ENCODE results near the gene CAMK2D. TPM values are rescaled to one million over a fixed set of nuclear protein-coding genes. Genes with fewer than 3 reads are reported as not detected.

CAMK2D gene
- total and polyA plus RNA-seq, 2 experiments from 2014 or later: 4.9 to 14.6 TPM

DNA sequence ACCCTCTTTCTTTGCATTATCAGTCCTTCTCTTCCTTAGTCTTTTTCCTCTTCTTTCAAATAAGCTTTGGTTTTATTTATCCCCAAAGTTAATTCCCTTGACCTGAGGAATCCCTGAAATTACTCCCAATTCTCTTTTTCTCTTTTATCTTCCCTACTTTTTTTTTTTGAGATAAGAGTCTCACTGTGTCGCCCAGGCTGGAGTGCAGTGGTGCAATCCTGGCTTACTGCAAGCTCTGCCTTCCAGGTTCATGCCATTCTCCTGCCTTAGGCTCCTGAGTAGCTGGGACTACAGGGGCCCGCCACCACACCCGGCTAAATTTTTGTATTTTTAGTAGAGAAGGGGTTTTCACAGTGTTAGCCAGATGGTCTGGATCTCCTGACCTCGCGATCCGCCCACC lies 17.8 kb downstream of the CAMK2D start (continued):
- TF ChIP-seq, protein P1, sequence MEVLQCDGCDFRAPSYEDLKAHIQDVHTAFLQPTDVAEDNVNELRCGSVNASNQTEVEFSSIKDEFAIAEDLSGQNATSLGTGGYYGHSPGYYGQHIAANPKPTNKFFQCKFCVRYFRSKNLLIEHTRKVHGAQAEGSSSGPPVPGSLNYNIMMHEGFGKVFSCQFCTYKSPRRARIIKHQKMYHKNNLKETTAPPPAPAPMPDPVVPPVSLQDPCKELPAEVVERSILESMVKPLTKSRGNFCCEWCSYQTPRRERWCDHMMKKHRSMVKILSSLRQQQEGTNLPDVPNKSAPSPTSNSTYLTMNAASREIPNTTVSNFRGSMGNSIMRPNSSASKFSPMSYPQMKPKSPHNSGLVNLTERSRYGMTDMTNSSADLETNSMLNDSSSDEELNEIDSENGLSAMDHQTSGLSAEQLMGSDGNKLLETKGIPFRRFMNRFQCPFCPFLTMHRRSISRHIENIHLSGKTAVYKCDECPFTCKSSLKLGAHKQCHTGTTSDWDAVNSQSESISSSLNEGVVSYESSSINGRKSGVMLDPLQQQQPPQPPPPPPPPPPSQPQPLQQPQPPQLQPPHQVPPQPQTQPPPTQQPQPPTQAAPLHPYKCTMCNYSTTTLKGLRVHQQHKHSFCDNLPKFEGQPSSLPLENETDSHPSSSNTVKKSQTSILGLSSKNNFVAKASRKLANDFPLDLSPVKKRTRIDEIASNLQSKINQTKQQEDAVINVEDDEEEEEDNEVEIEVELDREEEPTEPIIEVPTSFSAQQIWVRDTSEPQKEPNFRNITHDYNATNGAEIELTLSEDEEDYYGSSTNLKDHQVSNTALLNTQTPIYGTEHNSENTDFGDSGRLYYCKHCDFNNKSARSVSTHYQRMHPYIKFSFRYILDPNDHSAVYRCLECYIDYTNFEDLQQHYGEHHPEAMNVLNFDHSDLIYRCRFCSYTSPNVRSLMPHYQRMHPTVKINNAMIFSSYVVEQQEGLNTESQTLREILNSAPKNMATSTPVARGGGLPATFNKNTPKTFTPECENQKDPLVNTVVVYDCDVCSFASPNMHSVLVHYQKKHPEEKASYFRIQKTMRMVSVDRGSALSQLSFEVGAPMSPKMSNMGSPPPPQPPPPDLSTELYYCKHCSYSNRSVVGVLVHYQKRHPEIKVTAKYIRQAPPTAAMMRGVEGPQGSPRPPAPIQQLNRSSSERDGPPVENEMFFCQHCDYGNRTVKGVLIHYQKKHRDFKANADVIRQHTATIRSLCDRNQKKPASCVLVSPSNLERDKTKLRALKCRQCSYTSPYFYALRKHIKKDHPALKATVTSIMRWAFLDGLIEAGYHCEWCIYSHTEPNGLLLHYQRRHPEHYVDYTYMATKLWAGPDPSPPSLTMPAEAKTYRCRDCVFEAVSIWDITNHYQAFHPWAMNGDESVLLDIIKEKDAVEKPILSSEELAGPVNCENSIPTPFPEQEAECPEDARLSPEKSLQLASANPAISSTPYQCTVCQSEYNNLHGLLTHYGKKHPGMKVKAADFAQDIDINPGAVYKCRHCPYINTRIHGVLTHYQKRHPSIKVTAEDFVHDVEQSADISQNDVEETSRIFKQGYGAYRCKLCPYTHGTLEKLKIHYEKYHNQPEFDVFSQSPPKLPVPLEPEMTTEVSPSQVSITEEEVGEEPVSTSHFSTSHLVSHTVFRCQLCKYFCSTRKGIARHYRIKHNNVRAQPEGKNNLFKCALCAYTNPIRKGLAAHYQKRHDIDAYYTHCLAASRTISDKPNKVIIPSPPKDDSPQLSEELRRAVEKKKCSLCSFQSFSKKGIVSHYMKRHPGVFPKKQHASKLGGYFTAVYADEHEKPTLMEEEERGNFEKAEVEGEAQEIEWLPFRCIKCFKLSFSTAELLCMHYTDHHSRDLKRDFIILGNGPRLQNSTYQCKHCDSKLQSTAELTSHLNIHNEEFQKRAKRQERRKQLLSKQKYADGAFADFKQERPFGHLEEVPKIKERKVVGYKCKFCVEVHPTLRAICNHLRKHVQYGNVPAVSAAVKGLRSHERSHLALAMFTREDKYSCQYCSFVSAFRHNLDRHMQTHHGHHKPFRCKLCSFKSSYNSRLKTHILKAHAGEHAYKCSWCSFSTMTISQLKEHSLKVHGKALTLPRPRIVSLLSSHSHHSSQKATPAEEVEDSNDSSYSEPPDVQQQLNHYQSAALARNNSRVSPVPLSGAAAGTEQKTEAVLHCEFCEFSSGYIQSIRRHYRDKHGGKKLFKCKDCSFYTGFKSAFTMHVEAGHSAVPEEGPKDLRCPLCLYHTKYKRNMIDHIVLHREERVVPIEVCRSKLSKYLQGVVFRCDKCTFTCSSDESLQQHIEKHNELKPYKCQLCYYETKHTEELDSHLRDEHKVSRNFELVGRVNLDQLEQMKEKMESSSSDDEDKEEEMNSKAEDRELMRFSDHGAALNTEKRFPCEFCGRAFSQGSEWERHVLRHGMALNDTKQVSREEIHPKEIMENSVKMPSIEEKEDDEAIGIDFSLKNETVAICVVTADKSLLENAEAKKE (CRISPR knock-in tag; IDR thresholded peaks at IDR 0.05): no peak
- TF ChIP-seq ZNF114 (CRISPR knock-in tag; IDR thresholded peaks at IDR 0.05): no peak
- TF ChIP-seq, protein P2, sequence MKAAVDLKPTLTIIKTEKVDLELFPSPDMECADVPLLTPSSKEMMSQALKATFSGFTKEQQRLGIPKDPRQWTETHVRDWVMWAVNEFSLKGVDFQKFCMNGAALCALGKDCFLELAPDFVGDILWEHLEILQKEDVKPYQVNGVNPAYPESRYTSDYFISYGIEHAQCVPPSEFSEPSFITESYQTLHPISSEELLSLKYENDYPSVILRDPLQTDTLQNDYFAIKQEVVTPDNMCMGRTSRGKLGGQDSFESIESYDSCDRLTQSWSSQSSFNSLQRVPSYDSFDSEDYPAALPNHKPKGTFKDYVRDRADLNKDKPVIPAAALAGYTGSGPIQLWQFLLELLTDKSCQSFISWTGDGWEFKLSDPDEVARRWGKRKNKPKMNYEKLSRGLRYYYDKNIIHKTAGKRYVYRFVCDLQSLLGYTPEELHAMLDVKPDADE (IDR thresholded peaks at IDR 0.05): no peak

DNA sequence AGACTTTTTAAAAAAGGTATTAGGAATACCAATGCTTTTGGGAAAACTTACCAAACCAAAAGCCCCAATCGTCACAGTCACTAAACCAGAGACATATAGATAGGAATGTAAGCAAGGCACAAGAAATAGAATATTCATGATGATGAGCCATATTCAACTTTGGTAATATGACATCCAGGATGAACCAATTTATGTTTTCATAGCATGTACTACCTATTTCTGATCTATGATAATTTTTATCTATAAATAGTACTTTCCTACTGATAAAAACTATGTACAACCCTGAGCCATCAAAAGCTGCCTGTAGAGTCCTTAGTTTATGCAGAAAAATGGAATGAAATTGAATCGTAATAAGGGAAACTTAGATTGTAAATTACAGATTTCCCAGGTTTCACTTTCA lies 18.9 kb downstream of the CAMK2D start:
- H3K9me3 Mint-ChIP-seq: no peaks in the 10 kb centered on the region
- H3K27ac Mint-ChIP-seq: no peak overlapping the region
- Histone ChIP-seq H3K4me2 (no peak overlapping the region), H3K9me2 (ENCODE audit: insufficient read depth) (no peaks in the 10 kb centered on the region), H3F3A (replicated peaks; ENCODE audit: low read depth) (no peaks in the 10 kb centered on the region), H3K27ac (ENCODE audit: low read depth) (no peak overlapping the region), H3K36me3 (ENCODE audit: insufficient read depth) (no peaks in the 10 kb centered on the region), H2AFZ (no peak overlapping the region), H3K27me3 (ENCODE audit: insufficient read depth) (no peaks in the 10 kb centered on the region), H3K79me2 (replicated peaks; ENCODE audit: insufficient read depth) (no peaks in the 10 kb centered on the region), H3K4me1 (ENCODE audit: insufficient read depth) (peaks cover 16% of the 10 kb centered on the region), H4K20me1 (replicated peaks; ENCODE audit: insufficient read depth) (no peaks in the 10 kb centered on the region), H3K4me3 (no peak overlapping the region)
- H3K4me3 Mint-ChIP-seq: no peak overlapping the region
- H3K36me3 Mint-ChIP-seq (ENCODE audit: low read depth): no peaks in the 10 kb centered on the region
- no peak for ATAC-seq
- DNase-seq (ENCODE audit: low spot score): no peak
- no peaks in the 10 kb centered on the region for H3K27me3 Mint-ChIP-seq (ENCODE audit: insufficient read depth, low read depth, poor library complexity)
- H3K4me1 Mint-ChIP-seq: peaks cover 14% of the 10 kb centered on the region
- TF ChIP-seq JUNB (IDR thresholded peaks at IDR 0.05; ENCODE audit: unreplicated experiment) (no peak), ZNF114 (CRISPR knock-in tag; IDR thresholded peaks at IDR 0.05) (no peak), NANOG (IDR thresholded peaks at IDR 0.05; ENCODE audit: borderline replicate concordance) (no peak), POLR2AphosphoS5 (IDR thresholded peaks at IDR 0.05; ENCODE audit: low read depth) (no peak), CREB1 (CRISPR knock-in tag; IDR thresholded peaks at IDR 0.05; ENCODE audit: low read depth) (no peak), STAT1 (IDR thresholded peaks at IDR 0.05; ENCODE audit: unreplicated experiment) (no peak)
- TF ChIP-seq, protein P1 (CRISPR knock-in tag; IDR thresholded peaks at IDR 0.05): no peak
